Loucy (cell line): Measurements from ENCODE around the gene TPSD1.
"Not testable (repeated sequence)": the region's sequence is repeated elsewhere in the genome, so short reads cannot be mapped to it uniquely, and the experiment has no call there.

Source experiments
- H2AFZ ChIP-seq: fragments of 200-600 bp; sonication (generic); 2 replicates; pipeline ENCODE4 v1.6.0; 2016; ENCODE audit warnings: antibody characterized with exemption, mild to moderate bottlenecking, low read length, moderate library complexity
- H3F3A ChIP-seq: fragments of 200-600 bp; 2 replicates; pipeline ENCODE4 v1.6.0; 2016; ENCODE audit warnings: antibody characterized with exemption, low read depth, mild to moderate bottlenecking
- H3K27me3 ChIP-seq: fragments of 200-600 bp; sonication (generic); 2 replicates; pipeline ENCODE4 v1.6.1; 2014; ENCODE audit warnings: low read length, mild to moderate bottlenecking; ENCODE audit not compliant: insufficient read depth, poor library complexity, severe bottlenecking
- H3K36me3 ChIP-seq: fragments of 200-600 bp; sonication (generic); 2 replicates; pipeline ENCODE4 v1.6.1; 2016; ENCODE audit warnings: low read length; ENCODE audit not compliant: insufficient read depth
- H3K4me1 ChIP-seq: fragments of 200-600 bp; sonication (generic); 2 replicates; pipeline ENCODE4 v1.5.1; 2014; ENCODE audit warnings: low read length, mild to moderate bottlenecking; ENCODE audit not compliant: insufficient read depth, poor library complexity, severe bottlenecking
- H3K4me2 ChIP-seq: fragments of 200-600 bp; sonication (generic); 2 replicates; pipeline ENCODE4 v1.6.0; 2014; ENCODE audit warnings: antibody characterized with exemption, low read length, low read depth, mild to moderate bottlenecking; ENCODE audit not compliant: poor library complexity, severe bottlenecking
- H3K4me3 ChIP-seq: fragments of 200-600 bp; sonication (generic); 2 replicates; pipeline ENCODE4 v1.5.1; 2014; ENCODE audit warnings: low read length, mild to moderate bottlenecking, mixed read lengths; ENCODE audit not compliant: poor library complexity, severe bottlenecking
- H3K79me2 ChIP-seq: fragments of 200-600 bp; sonication (generic); 2 replicates; pipeline ENCODE4 v1.6.1; 2014; ENCODE audit warnings: low read length; ENCODE audit not compliant: insufficient read depth
- H3K9ac ChIP-seq: fragments of 200-600 bp; sonication (generic); 2 replicates; pipeline ENCODE4 v1.6.0; 2014; ENCODE audit warnings: mild to moderate bottlenecking, low read depth, low read length, moderate library complexity; ENCODE audit not compliant: poor library complexity, severe bottlenecking
- H3K9me2 ChIP-seq: fragments of 200-600 bp; sonication (generic); replicated peaks from 2 replicates; pipeline ENCODE4 v1.6.1; 2016; ENCODE audit warnings: low read depth, low read length, mixed read lengths
- H3K9me3 ChIP-seq: fragments of 200-600 bp; sonication (generic); 2 replicates; pipeline ENCODE4 v1.6.1; 2014; ENCODE audit warnings: mild to moderate bottlenecking, antibody characterized with exemption, low read length, low read depth; ENCODE audit not compliant: insufficient read depth
- H4K20me1 ChIP-seq: fragments of 200-600 bp; sonication (generic); 2 replicates; pipeline ENCODE4 v1.6.0; 2014; ENCODE audit warnings: antibody characterized with exemption, low read length, mild to moderate bottlenecking; ENCODE audit not compliant: insufficient read depth, poor library complexity, severe bottlenecking
- CTCF ChIP-seq: fragments of 200-600 bp; sonication (generic); conservative IDR thresholded peaks from 2 replicates; pipeline ENCODE4 v1.5.1; 2014; ENCODE audit warnings: mild to moderate bottlenecking, antibody characterized with exemption, low read length
- EZH2phosphoT487 ChIP-seq: fragments of 200-600 bp; IDR thresholded peaks from 2 replicates; pipeline ENCODE4 v1.6.1; 2018; ENCODE audit warnings: antibody characterized with exemption, mild to moderate bottlenecking, moderate library complexity, borderline replicate concordance

Gene TPSD1

GRCh38 chr16:1271380-1271723 is 15.5 kb downstream of the TPSD1 start:
- Histone ChIP-seq H3K79me2 (no peaks in the 10 kb centered on the region), H3K9me3 (no peaks in the 10 kb centered on the region), H3K36me3 (no peaks in the 10 kb centered on the region), H3K4me3 (no peak overlapping the region), H3F3A (no peaks in the 10 kb centered on the region), H3K4me1 (no peaks in the 10 kb centered on the region), H4K20me1 (no peaks in the 10 kb centered on the region), H2AFZ (no peak overlapping the region), H3K27me3 (no peaks in the 10 kb centered on the region), H3K9me2 (no peaks in the 10 kb centered on the region), H3K4me2 (no peak overlapping the region), H3K9ac (no peak overlapping the region)
- no peak for TF ChIP-seq EZH2phosphoT487
- no peak for TF ChIP-seq CTCF

GRCh38 chr16:1271724-1272413 is 16.0 kb downstream of the TPSD1 start:
- not testable (repeated sequence) for H3K27me3 ChIP-seq, H4K20me1 ChIP-seq, H3K36me3 ChIP-seq, H3F3A ChIP-seq, H3K9me2 ChIP-seq, H3K4me2 ChIP-seq, H3K79me2 ChIP-seq, H3K4me3 ChIP-seq, H3K9me3 ChIP-seq, H3K4me1 ChIP-seq, H2AFZ ChIP-seq, H3K9ac ChIP-seq

GRCh38 chr16:1272453-1273198 is 16.8 kb downstream of the TPSD1 start:
- no peaks in the 10 kb centered on the region for H4K20me1 ChIP-seq
- TF ChIP-seq EZH2phosphoT487 (no peak), CTCF (no peak)
- no peaks in the 10 kb centered on the region for H3K9me3 ChIP-seq
- H2AFZ ChIP-seq, result no peak overlapping the region
- H3F3A ChIP-seq, result no peaks in the 10 kb centered on the region
- H3K9ac ChIP-seq, result no peak overlapping the region
- H3K4me1 ChIP-seq, result no peaks in the 10 kb centered on the region
- H3K4me2 ChIP-seq, result no peak overlapping the region
- H3K27me3 ChIP-seq, result no peaks in the 10 kb centered on the region
- no peaks in the 10 kb centered on the region for H3K9me2 ChIP-seq
- H3K4me3 ChIP-seq, result no peak overlapping the region
- H3K79me2 ChIP-seq, result no peaks in the 10 kb centered on the region
- H3K36me3 ChIP-seq, result no peaks in the 10 kb centered on the region

GRCh38 chr16:1273816-1274215 is 17.9 kb downstream of the TPSD1 start:
- Histone ChIP-seq H3K4me3 (no peak overlapping the region), H3K36me3 (no peaks in the 10 kb centered on the region), H3K27me3 (no peaks in the 10 kb centered on the region), H3K79me2 (no peaks in the 10 kb centered on the region), H3K9me2 (no peaks in the 10 kb centered on the region), H3F3A (no peaks in the 10 kb centered on the region), H3K9ac (no peak overlapping the region), H4K20me1 (no peaks in the 10 kb centered on the region), H2AFZ (no peak overlapping the region), H3K4me1 (no peaks in the 10 kb centered on the region), H3K9me3 (no peaks in the 10 kb centered on the region), H3K4me2 (no peak overlapping the region)
- TF ChIP-seq CTCF, result no peak
- TF ChIP-seq EZH2phosphoT487, result no peak
